Astrocyte (in vitro differentiated cells and primary cell): Measurements from ENCODE around the gene SCN1B. TPM values are rescaled to one million over a fixed set of nuclear protein-coding genes. Genes with fewer than 3 reads are reported as not detected.

Source experiments
- DNase-seq: peaks from one replicate; pipeline ENCODE4 v3.0.0-alpha.2; 2010; ENCODE audit warnings: low read depth
- FAIRE-seq: peaks from 2 replicates; lab custom pipeline; 2011; peaks lifted over from hg19 to GRCh38; lab: Jason Lieb, UNC
- H2AFZ ChIP-seq: 2 replicates; pipeline ENCODE4 v1.6.0; 2012; ENCODE audit warnings: low read depth, low read length, inconsistent platforms
- H3K27ac ChIP-seq: 2 replicates; pipeline ENCODE4 v1.5.1; 2011; ENCODE audit warnings: low read depth, low read length, inconsistent platforms
- H3K27me3 ChIP-seq: 2 replicates; pipeline ENCODE4 v1.6.0; 2011; ENCODE audit warnings: low read length, inconsistent platforms; ENCODE audit not compliant: insufficient read depth
- H3K36me3 ChIP-seq: 2 replicates; pipeline ENCODE4 v1.5.1; 2011; ENCODE audit warnings: low read length, inconsistent platforms; ENCODE audit not compliant: insufficient read depth
- H3K4me1 ChIP-seq: 2 replicates; pipeline ENCODE4 v1.5.1; 2011; ENCODE audit warnings: low read length, inconsistent platforms; ENCODE audit not compliant: insufficient read depth
- H3K4me2 ChIP-seq: 2 replicates; pipeline ENCODE4 v1.6.0; 2012; ENCODE audit warnings: low read length, inconsistent platforms
- H3K4me3 ChIP-seq: 2 replicates; pipeline ENCODE4 v1.5.1; 2011; ENCODE audit warnings: low read depth, mild to moderate bottlenecking, low read length, inconsistent platforms; ENCODE audit not compliant: insufficient read depth
- H3K79me2 ChIP-seq: 2 replicates; pipeline ENCODE4 v1.6.0; 2012; ENCODE audit warnings: mild to moderate bottlenecking, low read length, inconsistent platforms; ENCODE audit not compliant: insufficient read depth
- H3K9ac ChIP-seq: 2 replicates; pipeline ENCODE4 v1.6.0; 2012; ENCODE audit warnings: mild to moderate bottlenecking, low read length, inconsistent platforms
- H3K9me3 ChIP-seq: 2 replicates; pipeline ENCODE4 v1.5.1; 2012; ENCODE audit warnings: low read depth, mild to moderate bottlenecking, low read length, inconsistent platforms; ENCODE audit not compliant: insufficient read depth
- H4K20me1 ChIP-seq: 2 replicates; pipeline ENCODE4 v1.6.0; 2012; ENCODE audit warnings: low read length, inconsistent platforms; ENCODE audit not compliant: insufficient read depth
- H3K27ac Mint-ChIP-seq: one replicate; pipeline ENCODE4 v1.8.0; 2021; ENCODE audit warnings: mild to moderate bottlenecking, mixed read lengths; ENCODE audit not compliant: unreplicated experiment
- H3K27me3 Mint-ChIP-seq: one replicate; pipeline ENCODE4 v1.8.0; 2021; ENCODE audit warnings: low read depth, mixed read lengths; ENCODE audit not compliant: unreplicated experiment
- H3K36me3 Mint-ChIP-seq: one replicate; pipeline ENCODE4 v1.8.0; 2021; ENCODE audit warnings: low read depth, mixed read lengths; ENCODE audit not compliant: unreplicated experiment
- H3K4me1 Mint-ChIP-seq: one replicate; pipeline ENCODE4 v1.8.0; 2021; ENCODE audit warnings: low read depth, mixed read lengths; ENCODE audit not compliant: unreplicated experiment
- H3K4me3 Mint-ChIP-seq: one replicate; pipeline ENCODE4 v1.8.0; 2021; ENCODE audit warnings: mild to moderate bottlenecking, moderate library complexity, mixed read lengths; ENCODE audit not compliant: unreplicated experiment
- H3K9me3 Mint-ChIP-seq: one replicate; pipeline ENCODE4 v1.8.0; 2021; ENCODE audit warnings: mild to moderate bottlenecking, mixed read lengths; ENCODE audit not compliant: unreplicated experiment
- EZH2 ChIP-seq: IDR thresholded peaks from 2 replicates; pipeline ENCODE4 v1.6.1; 2012; ENCODE audit warnings: mild to moderate bottlenecking, low read length, inconsistent platforms; ENCODE audit not compliant: insufficient read depth
- total RNA-seq: library from RNA; stranded (reverse); gene quantifications from 2 replicates; pipeline ENCODE4 v1.2.1, GENCODE V29; 2021
- TF ChIP-seq, protein P1 (sequence below): IDR thresholded peaks from 2 replicates; pipeline ENCODE4 v1.5.1; 2011; ENCODE audit warnings: low read depth, mild to moderate bottlenecking, inconsistent platforms, low read length, moderate library complexity; ENCODE audit not compliant: insufficient read depth

The SCN1B gene
- total RNA-seq, 1 donor from 2014 or later, result 3.0 TPM

DNA sequence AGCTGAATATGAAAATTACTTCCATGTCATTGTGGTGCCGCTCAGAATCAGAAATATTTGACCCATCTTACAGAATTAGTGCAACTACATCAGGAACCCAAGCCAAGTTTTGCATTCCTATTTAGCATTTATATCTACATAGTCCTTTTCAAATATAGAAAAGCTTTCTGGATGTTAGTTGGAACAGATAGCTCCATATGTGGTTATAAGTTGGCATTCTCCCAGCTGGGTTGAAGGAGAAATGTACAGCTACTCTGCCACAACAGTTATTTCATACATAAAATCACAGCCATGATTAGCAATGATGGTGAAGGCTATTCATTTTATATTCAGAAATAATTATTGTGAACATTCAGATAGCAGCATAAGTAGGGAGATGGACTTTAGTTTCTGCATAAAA lies 39.4 kb downstream of the SCN1B start:
- DNase-seq, result no peak
- Histone ChIP-seq H3K9ac (no peak overlapping the region), H3K79me2 (no peaks in the 10 kb centered on the region), H3K4me3 (no peak overlapping the region), H4K20me1 (no peaks in the 10 kb centered on the region), H3K36me3 (no peaks in the 10 kb centered on the region), H3K9me3 (peaks cover 4% of the 10 kb centered on the region), H3K27ac (no peak overlapping the region), H2AFZ (no peak overlapping the region), H3K27me3 (no peaks in the 10 kb centered on the region), H3K4me1 (no peaks in the 10 kb centered on the region), H3K4me2 (no peak overlapping the region)
- Mint-ChIP-seq H3K9me3 (peaks cover 3% of the 10 kb centered on the region), H3K4me1 (peaks cover 5% of the 10 kb centered on the region), H3K27me3 (peaks cover 12% of the 10 kb centered on the region), H3K36me3 (peaks cover 4% of the 10 kb centered on the region), H3K27ac (no peak overlapping the region), H3K4me3 (no peak overlapping the region)
- TF ChIP-seq, protein P1, sequence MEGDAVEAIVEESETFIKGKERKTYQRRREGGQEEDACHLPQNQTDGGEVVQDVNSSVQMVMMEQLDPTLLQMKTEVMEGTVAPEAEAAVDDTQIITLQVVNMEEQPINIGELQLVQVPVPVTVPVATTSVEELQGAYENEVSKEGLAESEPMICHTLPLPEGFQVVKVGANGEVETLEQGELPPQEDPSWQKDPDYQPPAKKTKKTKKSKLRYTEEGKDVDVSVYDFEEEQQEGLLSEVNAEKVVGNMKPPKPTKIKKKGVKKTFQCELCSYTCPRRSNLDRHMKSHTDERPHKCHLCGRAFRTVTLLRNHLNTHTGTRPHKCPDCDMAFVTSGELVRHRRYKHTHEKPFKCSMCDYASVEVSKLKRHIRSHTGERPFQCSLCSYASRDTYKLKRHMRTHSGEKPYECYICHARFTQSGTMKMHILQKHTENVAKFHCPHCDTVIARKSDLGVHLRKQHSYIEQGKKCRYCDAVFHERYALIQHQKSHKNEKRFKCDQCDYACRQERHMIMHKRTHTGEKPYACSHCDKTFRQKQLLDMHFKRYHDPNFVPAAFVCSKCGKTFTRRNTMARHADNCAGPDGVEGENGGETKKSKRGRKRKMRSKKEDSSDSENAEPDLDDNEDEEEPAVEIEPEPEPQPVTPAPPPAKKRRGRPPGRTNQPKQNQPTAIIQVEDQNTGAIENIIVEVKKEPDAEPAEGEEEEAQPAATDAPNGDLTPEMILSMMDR, result no peak
- no peak for TF ChIP-seq EZH2
- no peak for FAIRE-seq

DNA sequence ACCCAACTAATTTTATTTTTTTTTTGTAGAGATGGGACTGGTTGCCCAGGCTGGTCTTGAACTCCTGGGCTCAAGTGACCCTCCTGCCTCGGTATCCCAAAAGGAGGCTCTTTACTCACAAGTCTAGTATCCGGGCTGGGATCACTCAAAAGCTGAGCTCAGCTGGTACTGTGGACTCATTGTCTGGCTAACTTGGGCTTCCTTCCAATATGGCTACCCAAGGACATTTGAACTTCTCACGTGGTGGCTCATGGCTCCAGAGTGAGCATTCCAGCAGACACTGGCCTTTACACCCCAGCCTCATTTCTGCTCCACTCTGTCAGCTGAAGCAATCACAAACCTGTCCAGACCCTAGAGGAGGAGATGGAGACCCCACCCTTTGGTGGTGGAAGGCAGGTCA lies 40.2 kb downstream of the SCN1B start:
- Mint-ChIP-seq H3K27me3 (peaks cover 16% of the 10 kb centered on the region), H3K4me3 (no peak overlapping the region), H3K36me3 (peaks cover 4% of the 10 kb centered on the region), H3K27ac (no peak overlapping the region), H3K9me3 (peaks cover 3% of the 10 kb centered on the region), H3K4me1 (peaks cover 5% of the 10 kb centered on the region)
- no peak overlapping the region for H3K4me3 ChIP-seq
- no peak for FAIRE-seq
- H3K27ac ChIP-seq, result no peak overlapping the region
- no peaks in the 10 kb centered on the region for H4K20me1 ChIP-seq
- no peak for TF ChIP-seq EZH2
- no peaks in the 10 kb centered on the region for H3K27me3 ChIP-seq
- H3K4me1 ChIP-seq, result no peaks in the 10 kb centered on the region
- no peaks in the 10 kb centered on the region for H3K79me2 ChIP-seq
- peaks cover 4% of the 10 kb centered on the region for H3K9me3 ChIP-seq
- no peak for DNase-seq
- no peak overlapping the region for H2AFZ ChIP-seq
- H3K4me2 ChIP-seq, result no peak overlapping the region
- H3K36me3 ChIP-seq, result no peaks in the 10 kb centered on the region
- H3K9ac ChIP-seq, result no peak overlapping the region

DNA sequence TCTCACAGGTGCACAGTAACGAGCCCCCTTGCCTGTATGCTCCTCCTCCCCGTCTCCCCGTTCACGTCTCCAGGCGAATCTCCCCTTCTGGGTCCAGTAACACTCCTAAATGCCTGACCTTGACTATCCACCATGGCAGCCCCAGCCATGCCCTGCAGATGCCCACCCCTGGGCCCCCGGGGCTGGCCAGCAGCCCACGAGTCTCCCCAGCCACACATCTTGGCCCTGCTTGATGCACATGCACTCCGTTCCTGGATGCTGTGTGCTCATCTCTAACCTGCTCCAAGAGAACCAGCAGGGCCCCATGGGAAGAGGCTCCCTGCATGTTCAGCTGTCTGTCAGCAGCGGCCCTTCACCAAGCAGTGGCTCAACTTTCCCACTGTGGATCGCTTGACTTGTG lies 43.2 kb downstream of the SCN1B start:
- no peak overlapping the region for H3K4me3 ChIP-seq
- peaks cover 2% of the 10 kb centered on the region for H3K4me1 Mint-ChIP-seq
- H3K36me3 ChIP-seq, result no peaks in the 10 kb centered on the region
- H3K9ac ChIP-seq, result no peak overlapping the region
- no peak for TF ChIP-seq EZH2
- TF ChIP-seq, protein P1, result no peak
- no peak overlapping the region for H3K27ac ChIP-seq
- no peak for FAIRE-seq
- no peak for DNase-seq
- no peaks in the 10 kb centered on the region for H4K20me1 ChIP-seq
- H3K4me2 ChIP-seq, result no peak overlapping the region
- H3K79me2 ChIP-seq, result no peaks in the 10 kb centered on the region
- H3K9me3 Mint-ChIP-seq, result peaks cover 1% of the 10 kb centered on the region
- H3K36me3 Mint-ChIP-seq, result peaks cover 2% of the 10 kb centered on the region
- H3K4me3 Mint-ChIP-seq, result no peak overlapping the region
- no peaks in the 10 kb centered on the region for H3K4me1 ChIP-seq
- no peak overlapping the region for H2AFZ ChIP-seq
- H3K9me3 ChIP-seq, result peaks cover 4% of the 10 kb centered on the region
- no peaks in the 10 kb centered on the region for H3K27me3 ChIP-seq
- peaks cover 24% of the 10 kb centered on the region for H3K27me3 Mint-ChIP-seq
- no peak overlapping the region for H3K27ac Mint-ChIP-seq
